GM23338 (cell line): ENCODE data around the gene RNF183. TPM values are rescaled to one million over a fixed set of nuclear protein-coding genes. Genes with fewer than 3 reads are reported as not detected.

Source experiments
- ATAC-seq: fragments of 200-7000 bp; cut with Tn5 transposase; 3 replicates; pipeline ENCODE4 v1.9.1; 2020
- DNase-seq: peaks from one replicate; pipeline ENCODE4 v3.0.0-alpha.2; 2015; ENCODE audit warnings: low spot score
- H2AFZ ChIP-seq: fragments of 200-600 bp; sonication (generic); 2 replicates; pipeline ENCODE4 v1.8.0; 2016; ENCODE audit warnings: antibody characterized with exemption, mild to moderate bottlenecking, moderate library complexity
- H3F3A ChIP-seq: fragments of 200-600 bp; sonication (generic); replicated peaks from 2 replicates; pipeline ENCODE4 v1.8.0; 2017; ENCODE audit warnings: antibody characterized with exemption, mixed run types, low read depth
- H3K27ac ChIP-seq: fragments of 200-600 bp; sonication (generic); 2 replicates; pipeline ENCODE4 v1.6.1; 2016; ENCODE audit warnings: low read depth
- H3K27me3 ChIP-seq: fragments of 200-600 bp; sonication (generic); 2 replicates; pipeline ENCODE4 v1.8.0; 2016; ENCODE audit warnings: mild to moderate bottlenecking, mixed run types, moderate library complexity; ENCODE audit not compliant: insufficient read depth
- H3K36me3 ChIP-seq: fragments of 200-600 bp; sonication (generic); 2 replicates; pipeline ENCODE4 v1.8.0; 2016; ENCODE audit warnings: mild to moderate bottlenecking; ENCODE audit not compliant: insufficient read depth
- H3K4me1 ChIP-seq: fragments of 200-600 bp; sonication (generic); 2 replicates; pipeline ENCODE4 v1.8.0; 2016; ENCODE audit warnings: mild to moderate bottlenecking, moderate library complexity; ENCODE audit not compliant: insufficient read depth
- H3K4me2 ChIP-seq: fragments of 200-600 bp; sonication (generic); 2 replicates; pipeline ENCODE4 v1.7.1; 2017; ENCODE audit warnings: mixed run types
- H3K4me3 ChIP-seq: fragments of 200-600 bp; sonication (generic); 2 replicates; pipeline ENCODE4 v1.6.1; 2016; ENCODE audit warnings: mixed run types
- H3K79me2 ChIP-seq: fragments of 200-600 bp; sonication (generic); replicated peaks from 2 replicates; pipeline ENCODE4 v1.8.0; 2017; ENCODE audit warnings: mild to moderate bottlenecking; ENCODE audit not compliant: insufficient read depth
- H3K9me2 ChIP-seq: fragments of 200-600 bp; sonication (generic); 2 replicates; pipeline ENCODE4 v1.8.0; 2017; ENCODE audit not compliant: insufficient read depth
- H4K20me1 ChIP-seq: fragments of 200-600 bp; sonication (generic); replicated peaks from 2 replicates; pipeline ENCODE4 v1.8.0; 2017; ENCODE audit warnings: mild to moderate bottlenecking; ENCODE audit not compliant: insufficient read depth
- H3K27ac Mint-ChIP-seq: 2 replicates; pipeline ENCODE4 v1.8.0; 2020; ENCODE audit warnings: inconsistent platforms, mild to moderate bottlenecking, moderate library complexity, mixed read lengths
- H3K27me3 Mint-ChIP-seq: 3 replicates; pipeline ENCODE4 v1.8.0; 2022; ENCODE audit warnings: low read depth, mild to moderate bottlenecking, moderate library complexity, mixed read lengths, inconsistent platforms; ENCODE audit not compliant: insufficient read depth, poor library complexity
- H3K36me3 Mint-ChIP-seq: 3 replicates; pipeline ENCODE4 v1.8.0; 2021; ENCODE audit warnings: low read depth, mild to moderate bottlenecking, inconsistent platforms, moderate library complexity, mixed read lengths
- H3K4me1 Mint-ChIP-seq: 3 replicates; pipeline ENCODE4 v1.8.0; 2020; ENCODE audit warnings: mild to moderate bottlenecking, inconsistent platforms, mixed read lengths
- H3K4me3 Mint-ChIP-seq: 3 replicates; pipeline ENCODE4 v1.8.0; 2021; ENCODE audit warnings: moderate library complexity, mild to moderate bottlenecking, inconsistent platforms, mixed read lengths
- H3K9me3 Mint-ChIP-seq: 3 replicates; pipeline ENCODE4 v1.8.0; 2020; ENCODE audit warnings: moderate library complexity, mild to moderate bottlenecking, inconsistent platforms, mixed read lengths
- CREB1 ChIP-seq: fragments of 250-450 bp; sonication (Bioruptor Pico); IDR thresholded peaks from 2 replicates; pipeline ENCODE4 v1.5.0; 2020; ENCODE audit warnings: low read depth, mild to moderate bottlenecking, moderate library complexity
- EZH2phosphoT487 ChIP-seq: fragments of 200-600 bp; sonication (generic); IDR thresholded peaks from one replicate; pipeline ENCODE4 v1.8.1; 2018; ENCODE audit warnings: antibody characterized with exemption; ENCODE audit not compliant: unreplicated experiment
- JUNB ChIP-seq: IDR thresholded peaks from one replicate; pipeline ENCODE4 v1.6.1; 2016; ENCODE audit warnings: antibody characterized with exemption; ENCODE audit not compliant: unreplicated experiment
- NANOG ChIP-seq: IDR thresholded peaks from 2 replicates; pipeline ENCODE4 v1.6.1; 2016; ENCODE audit warnings: antibody characterized with exemption, borderline replicate concordance
- POLR2AphosphoS5 ChIP-seq: IDR thresholded peaks from 2 replicates; pipeline ENCODE4 v1.6.1; 2016; ENCODE audit warnings: antibody characterized with exemption, low read depth
- STAT1 ChIP-seq: IDR thresholded peaks from one replicate; pipeline ENCODE4 v1.6.1; 2016; ENCODE audit warnings: antibody characterized with exemption; ENCODE audit not compliant: unreplicated experiment
- ZNF114 ChIP-seq: fragments of 250-450 bp; sonication (Bioruptor Pico); IDR thresholded peaks from 2 replicates; pipeline ENCODE4 v1.5.0; 2020; ENCODE audit warnings: mild to moderate bottlenecking, moderate library complexity
- ZNF331 ChIP-seq: fragments of 250-450 bp; sonication (Bioruptor Pico); IDR thresholded peaks from 2 replicates; pipeline ENCODE4 v1.5.0; 2020; ENCODE audit warnings: low read depth, mild to moderate bottlenecking, moderate library complexity
- polyA plus RNA-seq: library from polyadenylated mRNA; unstranded; fragments of >200 nt; fragmentation: Nextera tagmentation; extraction: Ambion mirVana; gene quantifications from 2 replicates; pipeline ENCODE4 v1.2.1, GENCODE V29; 2016
- total RNA-seq: library from RNA; depleted of rRNA; stranded (reverse); fragments of >200 nt; shearing (Covaris generic); gene quantifications from 2 replicates; pipeline ENCODE4 v1.2.3, GENCODE V29; 2014
- TF ChIP-seq, protein P1 (sequence below): IDR thresholded peaks from 2 replicates; pipeline ENCODE4 v1.6.1; 2016; ENCODE audit warnings: antibody characterized with exemption
- TF ChIP-seq, protein P2 (sequence below), 2 experiments: fragments of 200-600 bp in 1 of 2; sonication (generic) in 1 of 2; conservative IDR thresholded peaks; 2 replicates each; pipeline versions ENCODE4 v1.5.1 to v1.6.1; 2016 to 2017; ENCODE audit warnings: antibody characterized with exemption in 2 of 2, low read depth in 2 of 2, mild to moderate bottlenecking in 2 of 2, moderate library complexity in 1 of 2
- TF ChIP-seq, protein P3 (sequence below): IDR thresholded peaks from one replicate; pipeline ENCODE4 v1.6.1; 2018; ENCODE audit warnings: antibody characterized with exemption; ENCODE audit not compliant: unreplicated experiment

RNF183 gene
- total and polyA plus RNA-seq, 2 experiments from 2014 or later: 0.42 TPM; not detected in 1

DNA sequence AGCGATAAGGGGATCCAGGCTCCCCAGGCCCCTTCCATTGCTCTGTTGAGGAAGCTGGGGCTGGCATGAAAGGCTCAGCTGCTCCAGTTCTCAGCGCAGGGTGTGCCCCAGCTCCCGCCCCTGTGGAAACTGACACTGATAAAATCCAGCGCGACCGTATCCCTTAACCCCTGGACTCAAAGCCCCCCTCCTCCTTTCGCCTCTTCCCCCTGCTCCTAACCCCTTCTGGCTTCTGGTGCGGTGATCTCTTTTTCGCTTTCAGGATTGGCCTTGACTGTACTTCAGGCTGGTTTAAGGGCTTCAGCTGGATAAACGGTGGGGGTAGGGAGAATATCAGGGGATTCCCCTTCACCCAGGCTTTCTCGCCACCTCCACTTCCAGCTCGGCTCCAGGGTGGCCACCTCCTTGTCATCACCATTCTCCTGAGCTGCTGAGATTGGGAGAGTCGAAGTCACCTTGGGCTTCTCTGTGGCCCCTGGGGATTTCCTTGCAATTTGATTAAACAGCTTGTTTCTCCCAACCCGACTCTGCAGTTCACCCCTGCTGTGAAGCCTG, 47.0 kb upstream of the RNF183 start:
- Histone ChIP-seq H3K4me1 (peaks cover 16% of the 10 kb centered on the region; the same call in 1 of the 2 replicates), H3K27me3 (peaks cover 28% of the 10 kb centered on the region), H3K4me3 (peak overlapping the region; percentile 79), H3K79me2 (no peaks in the 10 kb centered on the region), H3K9me2 (peaks cover 2% of the 10 kb centered on the region; the same call in 1 of the 2 replicates), H3F3A (no peaks in the 10 kb centered on the region), H2AFZ (peak overlapping the region; percentile 90), H4K20me1 (no peaks in the 10 kb centered on the region), H3K36me3 (no peaks in the 10 kb centered on the region), H3K4me2 (peak overlapping the region; percentile 80), H3K27ac (no peak overlapping the region)
- H3K9me3 Mint-ChIP-seq: no peaks in the 10 kb centered on the region
- TF ChIP-seq, protein P1, sequence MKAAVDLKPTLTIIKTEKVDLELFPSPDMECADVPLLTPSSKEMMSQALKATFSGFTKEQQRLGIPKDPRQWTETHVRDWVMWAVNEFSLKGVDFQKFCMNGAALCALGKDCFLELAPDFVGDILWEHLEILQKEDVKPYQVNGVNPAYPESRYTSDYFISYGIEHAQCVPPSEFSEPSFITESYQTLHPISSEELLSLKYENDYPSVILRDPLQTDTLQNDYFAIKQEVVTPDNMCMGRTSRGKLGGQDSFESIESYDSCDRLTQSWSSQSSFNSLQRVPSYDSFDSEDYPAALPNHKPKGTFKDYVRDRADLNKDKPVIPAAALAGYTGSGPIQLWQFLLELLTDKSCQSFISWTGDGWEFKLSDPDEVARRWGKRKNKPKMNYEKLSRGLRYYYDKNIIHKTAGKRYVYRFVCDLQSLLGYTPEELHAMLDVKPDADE: no peak
- TF ChIP-seq ZNF114 (CRISPR knock-in tag) (no peak), POLR2AphosphoS5 (no peak), EZH2phosphoT487 (no peak), NANOG (no peak), JUNB (no peak), CREB1 (CRISPR knock-in tag) (no peak), ZNF331 (CRISPR knock-in tag) (no peak), STAT1 (no peak)
- TF ChIP-seq, protein P2, sequence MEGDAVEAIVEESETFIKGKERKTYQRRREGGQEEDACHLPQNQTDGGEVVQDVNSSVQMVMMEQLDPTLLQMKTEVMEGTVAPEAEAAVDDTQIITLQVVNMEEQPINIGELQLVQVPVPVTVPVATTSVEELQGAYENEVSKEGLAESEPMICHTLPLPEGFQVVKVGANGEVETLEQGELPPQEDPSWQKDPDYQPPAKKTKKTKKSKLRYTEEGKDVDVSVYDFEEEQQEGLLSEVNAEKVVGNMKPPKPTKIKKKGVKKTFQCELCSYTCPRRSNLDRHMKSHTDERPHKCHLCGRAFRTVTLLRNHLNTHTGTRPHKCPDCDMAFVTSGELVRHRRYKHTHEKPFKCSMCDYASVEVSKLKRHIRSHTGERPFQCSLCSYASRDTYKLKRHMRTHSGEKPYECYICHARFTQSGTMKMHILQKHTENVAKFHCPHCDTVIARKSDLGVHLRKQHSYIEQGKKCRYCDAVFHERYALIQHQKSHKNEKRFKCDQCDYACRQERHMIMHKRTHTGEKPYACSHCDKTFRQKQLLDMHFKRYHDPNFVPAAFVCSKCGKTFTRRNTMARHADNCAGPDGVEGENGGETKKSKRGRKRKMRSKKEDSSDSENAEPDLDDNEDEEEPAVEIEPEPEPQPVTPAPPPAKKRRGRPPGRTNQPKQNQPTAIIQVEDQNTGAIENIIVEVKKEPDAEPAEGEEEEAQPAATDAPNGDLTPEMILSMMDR (conservative IDR thresholded peaks at IDR 0.05; ENCODE audit: low read depth in 2 of 2): no peak
- TF ChIP-seq, protein P3, sequence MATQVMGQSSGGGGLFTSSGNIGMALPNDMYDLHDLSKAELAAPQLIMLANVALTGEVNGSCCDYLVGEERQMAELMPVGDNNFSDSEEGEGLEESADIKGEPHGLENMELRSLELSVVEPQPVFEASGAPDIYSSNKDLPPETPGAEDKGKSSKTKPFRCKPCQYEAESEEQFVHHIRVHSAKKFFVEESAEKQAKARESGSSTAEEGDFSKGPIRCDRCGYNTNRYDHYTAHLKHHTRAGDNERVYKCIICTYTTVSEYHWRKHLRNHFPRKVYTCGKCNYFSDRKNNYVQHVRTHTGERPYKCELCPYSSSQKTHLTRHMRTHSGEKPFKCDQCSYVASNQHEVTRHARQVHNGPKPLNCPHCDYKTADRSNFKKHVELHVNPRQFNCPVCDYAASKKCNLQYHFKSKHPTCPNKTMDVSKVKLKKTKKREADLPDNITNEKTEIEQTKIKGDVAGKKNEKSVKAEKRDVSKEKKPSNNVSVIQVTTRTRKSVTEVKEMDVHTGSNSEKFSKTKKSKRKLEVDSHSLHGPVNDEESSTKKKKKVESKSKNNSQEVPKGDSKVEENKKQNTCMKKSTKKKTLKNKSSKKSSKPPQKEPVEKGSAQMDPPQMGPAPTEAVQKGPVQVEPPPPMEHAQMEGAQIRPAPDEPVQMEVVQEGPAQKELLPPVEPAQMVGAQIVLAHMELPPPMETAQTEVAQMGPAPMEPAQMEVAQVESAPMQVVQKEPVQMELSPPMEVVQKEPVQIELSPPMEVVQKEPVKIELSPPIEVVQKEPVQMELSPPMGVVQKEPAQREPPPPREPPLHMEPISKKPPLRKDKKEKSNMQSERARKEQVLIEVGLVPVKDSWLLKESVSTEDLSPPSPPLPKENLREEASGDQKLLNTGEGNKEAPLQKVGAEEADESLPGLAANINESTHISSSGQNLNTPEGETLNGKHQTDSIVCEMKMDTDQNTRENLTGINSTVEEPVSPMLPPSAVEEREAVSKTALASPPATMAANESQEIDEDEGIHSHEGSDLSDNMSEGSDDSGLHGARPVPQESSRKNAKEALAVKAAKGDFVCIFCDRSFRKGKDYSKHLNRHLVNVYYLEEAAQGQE: no peak
- no peak for DNase-seq
- H3K4me1 Mint-ChIP-seq: peaks cover 16% of the 10 kb centered on the region
- peak overlapping the region; percentile 81 for H3K4me3 Mint-ChIP-seq
- peaks cover 19% of the 10 kb centered on the region for H3K27me3 Mint-ChIP-seq
- no peaks in the 10 kb centered on the region for H3K36me3 Mint-ChIP-seq
- ATAC-seq: peak; percentile 12
- H3K27ac Mint-ChIP-seq: no peak overlapping the region
